BJ (cell line): ENCODE results near the gene OR6K6. TPM values are rescaled to one million over a fixed set of nuclear protein-coding genes. Genes with fewer than 3 reads are reported as not detected.

Source experiments
- CTCF ChIA-PET: fragments of 350-600 bp; formaldehyde crosslinking; extraction: SDS; loops from one replicate; lab custom pipeline; 2021; ENCODE audit warnings: antibody characterized with exemption, inconsistent platforms; lab: Yijun Ruan, JAX
- POLR2A ChIA-PET: fragments of 300-600 bp; sonication (Branson Sonifier 250); formaldehyde crosslinking; extraction: SDS; loops from one replicate; lab custom pipeline; 2021; ENCODE audit warnings: antibody characterized with exemption; lab: Charles Lee
- DNase-seq: peaks from one replicate; pipeline ENCODE4 v3.0.0-alpha.2; 2011; ENCODE audit warnings: low read depth
- H3K27me3 ChIP-seq: 2 replicates; pipeline ENCODE4 v1.6.0; 2011; ENCODE audit warnings: low read length; ENCODE audit not compliant: control insufficient read depth, insufficient read depth
- H3K36me3 ChIP-seq: 2 replicates; pipeline ENCODE4 v1.5.1; 2011; ENCODE audit warnings: low read length; ENCODE audit not compliant: control insufficient read depth, insufficient read depth
- H3K4me3 ChIP-seq: 2 replicates; pipeline ENCODE4 v1.5.1; 2011; ENCODE audit warnings: low read depth, mild to moderate bottlenecking, control low read depth, low read length
- polyA minus RNA-seq: library from RNA; depleted of rRNA, polyadenylated mRNA; stranded (reverse); fragments of >200 nt; gene quantifications from 2 replicates; pipeline ENCODE4 v1.2.3, GENCODE V29; 2011; rRNA and poly(A)+ RNA removed
- polyA plus RNA-seq: library from polyadenylated mRNA; depleted of rRNA; stranded (reverse); fragments of >200 nt; gene quantifications from 2 replicates; pipeline ENCODE4 v1.2.3, GENCODE V29; 2011; rRNA removed
- TF ChIP-seq, protein P1 (sequence below): IDR thresholded peaks from 2 replicates; pipeline ENCODE4 v1.5.1; 2011; ENCODE audit warnings: low read depth, mild to moderate bottlenecking, control low read depth, inconsistent platforms, low read length, moderate library complexity; ENCODE audit not compliant: insufficient read depth

The OR6K6 gene, protein sequence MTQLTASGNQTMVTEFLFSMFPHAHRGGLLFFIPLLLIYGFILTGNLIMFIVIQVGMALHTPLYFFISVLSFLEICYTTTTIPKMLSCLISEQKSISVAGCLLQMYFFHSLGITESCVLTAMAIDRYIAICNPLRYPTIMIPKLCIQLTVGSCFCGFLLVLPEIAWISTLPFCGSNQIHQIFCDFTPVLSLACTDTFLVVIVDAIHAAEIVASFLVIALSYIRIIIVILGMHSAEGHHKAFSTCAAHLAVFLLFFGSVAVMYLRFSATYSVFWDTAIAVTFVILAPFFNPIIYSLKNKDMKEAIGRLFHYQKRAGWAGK
- polyA plus RNA-seq = not detected in 2 replicates
- polyA minus RNA-seq = not detected in 2 replicates

GRCh38 chr1:158754420-158754819 is at the start of gene OR6K6:
OR6K6 (plus strand) TSS chr1:158754720; CDS start chr1:158754888, 168 bp downstream.
- Histone ChIP-seq H3K4me3 (no peak within 1 kb of the TSS), H3K36me3 (no peaks in the 10 kb centered on the region), H3K27me3 (no peaks in the 10 kb centered on the region)
- ChIA-PET POLR2A (no interaction called here), CTCF (no interaction called here)
- TF ChIP-seq, protein P1, sequence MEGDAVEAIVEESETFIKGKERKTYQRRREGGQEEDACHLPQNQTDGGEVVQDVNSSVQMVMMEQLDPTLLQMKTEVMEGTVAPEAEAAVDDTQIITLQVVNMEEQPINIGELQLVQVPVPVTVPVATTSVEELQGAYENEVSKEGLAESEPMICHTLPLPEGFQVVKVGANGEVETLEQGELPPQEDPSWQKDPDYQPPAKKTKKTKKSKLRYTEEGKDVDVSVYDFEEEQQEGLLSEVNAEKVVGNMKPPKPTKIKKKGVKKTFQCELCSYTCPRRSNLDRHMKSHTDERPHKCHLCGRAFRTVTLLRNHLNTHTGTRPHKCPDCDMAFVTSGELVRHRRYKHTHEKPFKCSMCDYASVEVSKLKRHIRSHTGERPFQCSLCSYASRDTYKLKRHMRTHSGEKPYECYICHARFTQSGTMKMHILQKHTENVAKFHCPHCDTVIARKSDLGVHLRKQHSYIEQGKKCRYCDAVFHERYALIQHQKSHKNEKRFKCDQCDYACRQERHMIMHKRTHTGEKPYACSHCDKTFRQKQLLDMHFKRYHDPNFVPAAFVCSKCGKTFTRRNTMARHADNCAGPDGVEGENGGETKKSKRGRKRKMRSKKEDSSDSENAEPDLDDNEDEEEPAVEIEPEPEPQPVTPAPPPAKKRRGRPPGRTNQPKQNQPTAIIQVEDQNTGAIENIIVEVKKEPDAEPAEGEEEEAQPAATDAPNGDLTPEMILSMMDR = no peak
- no peak for DNase-seq

- POLR2A ChIA-PET = no interaction called here
- CTCF ChIA-PET = no interaction called here
- no peaks in the 10 kb centered on the region for H3K27me3 ChIP-seq
- DNase-seq = no peak
- TF ChIP-seq, protein P1 = no peak
- no peaks in the 10 kb centered on the region for H3K36me3 ChIP-seq
- no peak overlapping the region for H3K4me3 ChIP-seq
Observed at GRCh38 chr1:158706096-158706495, 48.4 kb upstream of the OR6K6 start.

DNA sequence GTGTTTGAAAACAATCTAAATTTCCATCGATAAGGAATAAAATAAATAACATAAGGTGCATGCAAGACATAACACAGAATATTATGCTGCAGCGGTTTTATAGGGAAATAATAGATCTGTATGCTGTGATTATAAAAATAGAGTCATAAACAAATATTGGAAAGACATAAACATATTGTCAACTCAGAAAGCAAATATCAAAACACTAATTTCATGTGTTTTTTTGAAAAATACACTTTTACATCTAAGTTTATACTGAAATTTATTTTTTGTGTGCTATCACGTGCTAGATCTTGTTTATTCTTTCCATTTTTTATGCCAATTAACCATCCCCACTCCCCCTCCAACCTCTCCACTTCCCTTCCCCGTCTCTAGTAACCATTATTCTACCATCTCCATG is 43.4 kb upstream of the OR6K6 start:
- no peak overlapping the region for H3K4me3 ChIP-seq
- H3K36me3 ChIP-seq = no peaks in the 10 kb centered on the region
- POLR2A ChIA-PET = no interaction called here
- H3K27me3 ChIP-seq = no peaks in the 10 kb centered on the region
- no peak for DNase-seq
- CTCF ChIA-PET = no interaction called here
- TF ChIP-seq, protein P1 = no peak

DNA sequence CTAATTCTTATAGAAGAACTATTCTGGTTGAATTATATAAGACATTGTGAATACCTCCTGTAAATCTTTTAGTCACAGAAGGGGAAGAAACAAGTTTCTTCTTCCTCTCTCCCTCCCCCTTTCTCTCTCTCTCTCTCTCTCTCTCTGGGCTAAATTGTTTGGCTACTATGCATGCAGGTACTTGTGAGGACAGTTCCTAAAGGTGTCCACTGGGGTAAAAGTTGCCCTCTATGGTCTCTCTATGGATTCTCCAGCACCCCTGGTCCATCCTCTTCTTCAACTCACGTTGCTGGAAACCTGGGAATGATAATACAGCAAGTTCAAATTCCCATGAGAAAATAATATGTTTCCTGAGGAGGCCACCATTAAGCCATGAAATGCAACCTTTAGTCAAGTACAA is 39.8 kb upstream of the OR6K6 start:
- ChIA-PET CTCF (no interaction called here), POLR2A (no interaction called here)
- TF ChIP-seq, protein P1 = no peak

GRCh38 chr1:158716335-158716734 is 38.2 kb upstream of the OR6K6 start:
- POLR2A ChIA-PET = no interaction called here
- CTCF ChIA-PET = no interaction called here
- Histone ChIP-seq H3K4me3 (no peak overlapping the region), H3K36me3 (no peaks in the 10 kb centered on the region), H3K27me3 (no peaks in the 10 kb centered on the region)
- TF ChIP-seq, protein P1 = no peak
- DNase-seq = no peak

More for the DNA sequence above, 39.8 kb upstream of the OR6K6 start:
- no peaks in the 10 kb centered on the region for H3K36me3 ChIP-seq
- no peak for DNase-seq
- H3K4me3 ChIP-seq = no peak overlapping the region
- no peaks in the 10 kb centered on the region for H3K27me3 ChIP-seq
